Urinary bladder (tissue), 4 donors: Measurements from ENCODE around the gene MAPKAPK2. TPM values are rescaled to one million over a fixed set of nuclear protein-coding genes. Genes with fewer than 3 reads are reported as not detected.

ENCODE experiments used
- DNase-seq: peaks from one replicate; pipeline ENCODE4 v3.0.0-alpha.2; 2015; ENCODE audit errors: extremely low spot score
- H3K27ac ChIP-seq: one replicate; pipeline ENCODE4 v1.5.1; 2013; ENCODE audit warnings: low read depth, mild to moderate bottlenecking, moderate library complexity
- H3K36me3 ChIP-seq: one replicate; pipeline ENCODE4 v1.6.1; 2013; ENCODE audit warnings: mild to moderate bottlenecking, moderate library complexity; ENCODE audit not compliant: insufficient read depth
- H3K4me1 ChIP-seq: one replicate; pipeline ENCODE4 v1.6.1; 2013; ENCODE audit warnings: mild to moderate bottlenecking, moderate library complexity; ENCODE audit not compliant: insufficient read depth
- H3K4me3 ChIP-seq: one replicate; pipeline ENCODE4 v1.5.1; 2013; ENCODE audit warnings: low read depth, low read length
- WGBS: extraction: QIAGEN DNeasy Blood & Tissue Kit; methylation state at CpG from one replicate; pipeline ENCODE4 v1.1.7; 2013; 5-methylcytosine and 5-hydroxymethylcytosine counted together
- polyA plus RNA-seq: library from polyadenylated mRNA; stranded (reverse); fragments of 200-250 nt; gene quantifications from one replicate; pipeline ENCODE4 v1.2.3, GENCODE V29; 2013
- total RNA-seq: library from RNA; depleted of rRNA; stranded (reverse); fragments of >200 nt; gene quantifications from one replicate; pipeline ENCODE4 v1.2.3, GENCODE V29; 2014
- donor health status: healthy with polysubstance abuse.
- donor health status: healthy.

The MAPKAPK2 gene
- total and polyA plus RNA-seq, 2 donors = 20.4 to 49.5 TPM

DNA sequence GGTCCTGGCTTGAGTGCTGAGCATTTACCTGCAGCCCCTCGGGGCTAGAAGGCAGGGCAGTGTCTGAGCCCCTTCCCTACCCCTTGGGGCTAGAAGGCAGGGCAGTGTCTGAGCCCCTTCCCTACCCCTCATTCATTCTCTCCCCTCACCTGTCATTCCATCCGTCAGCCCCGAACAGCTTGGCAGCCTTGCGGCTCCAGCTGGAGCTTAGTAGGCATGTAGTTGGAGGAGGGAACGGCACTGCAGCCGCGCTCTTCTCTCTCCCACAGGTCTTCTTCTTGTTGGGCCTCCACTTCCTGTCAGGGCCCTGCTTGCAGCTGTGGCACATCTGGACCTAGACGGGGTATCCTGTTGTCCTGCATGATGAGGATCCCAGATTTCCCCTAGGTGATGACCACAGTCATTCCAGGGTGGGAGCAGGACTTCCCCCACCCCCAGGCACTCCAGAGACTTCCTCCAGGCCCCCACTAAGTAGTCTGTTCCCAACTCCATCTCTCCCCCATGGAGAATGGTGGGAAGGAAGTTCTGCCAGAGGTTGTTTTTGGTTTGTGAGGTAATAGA lies 22.2 kb downstream of the MAPKAPK2 start:
- Histone ChIP-seq H3K4me1 (peaks cover 7% of the 10 kb centered on the region), H3K4me3 (no peak overlapping the region), H3K36me3 (no peaks in the 10 kb centered on the region), H3K27ac (peak overlapping the region; percentile 51)
- DNase-seq = no peak
- 60% methylated on average over 8 of the region's 8 CpGs for WGBS

DNA sequence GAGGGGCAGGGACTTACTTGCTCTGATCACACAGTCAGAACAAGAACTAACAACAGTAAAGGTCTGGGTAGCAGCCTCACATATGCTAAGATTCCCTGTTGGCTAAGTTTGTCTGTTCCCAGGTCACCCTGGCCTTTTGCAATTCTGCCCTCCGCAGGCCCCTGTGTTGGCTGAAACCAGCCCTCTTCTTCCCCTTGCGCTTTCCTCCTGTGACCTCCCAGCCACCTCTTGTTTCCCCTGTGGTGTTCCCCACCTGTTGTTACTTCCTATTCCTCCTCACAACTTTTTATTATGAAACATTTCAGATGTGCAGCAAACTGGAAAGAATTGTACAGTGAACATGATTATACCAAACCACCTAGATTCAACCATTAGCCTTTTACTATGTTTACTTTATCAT lies 23.4 kb downstream of the MAPKAPK2 start:
- Histone ChIP-seq H3K4me1 (peaks cover 7% of the 10 kb centered on the region), H3K27ac (no peak overlapping the region), H3K4me3 (no peak overlapping the region), H3K36me3 (no peaks in the 10 kb centered on the region)
- DNase-seq = no peak
- 65% methylated on average over 2 of the region's 2 CpGs for whole genome bisulfite sequencing

DNA sequence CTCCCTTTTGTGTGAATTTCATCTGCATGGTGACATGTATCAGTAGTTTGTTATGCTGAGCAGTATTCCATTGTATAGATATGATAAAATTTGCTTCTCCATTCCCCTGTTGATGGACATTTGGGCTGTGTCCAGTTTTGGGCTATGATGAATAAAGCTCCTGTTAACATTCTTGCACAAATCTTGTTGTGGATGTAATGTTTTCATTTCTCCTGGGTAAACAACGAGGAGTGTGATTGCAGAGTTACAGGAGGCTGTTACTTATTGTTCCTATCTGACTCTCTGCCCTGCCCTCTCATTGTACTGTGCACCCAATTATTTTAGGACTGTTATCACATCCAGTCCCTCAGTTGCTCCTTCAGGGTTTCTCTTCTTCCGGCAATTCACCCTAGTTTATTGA lies 24.2 kb downstream of the MAPKAPK2 start:
- H3K4me1 ChIP-seq = peaks cover 7% of the 10 kb centered on the region
- H3K36me3 ChIP-seq = no peaks in the 10 kb centered on the region
- no peak overlapping the region for H3K27ac ChIP-seq
- 76% methylated on average over 2 of the region's 2 CpGs for WGBS
- no peak for DNase-seq
- no peak overlapping the region for H3K4me3 ChIP-seq

DNA sequence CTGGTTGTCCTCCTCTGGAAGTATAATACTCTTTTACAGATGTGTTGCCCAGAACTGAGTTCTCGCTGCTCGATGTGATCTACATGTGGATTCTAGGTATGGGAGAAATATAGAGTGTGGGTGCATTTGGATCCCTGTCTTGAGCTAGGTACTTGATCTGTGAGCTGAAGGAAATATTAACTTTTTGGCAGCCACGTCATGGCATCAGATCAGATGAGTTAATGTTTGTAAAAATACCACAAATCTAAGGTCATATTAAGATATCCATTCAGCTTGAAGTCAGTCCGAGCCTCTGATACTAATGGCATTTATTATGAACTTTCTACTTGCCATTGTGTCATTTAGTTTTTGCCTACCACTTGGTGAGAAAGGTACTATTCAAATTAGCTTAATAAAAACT lies 24.6 kb downstream of the MAPKAPK2 start:
- no peak overlapping the region for H3K4me3 ChIP-seq
- H3K4me1 ChIP-seq = peaks cover 7% of the 10 kb centered on the region
- 70% methylated on average over 4 of the region's 4 CpGs for WGBS
- H3K27ac ChIP-seq = no peak overlapping the region
- no peak for DNase-seq
- no peaks in the 10 kb centered on the region for H3K36me3 ChIP-seq

DNA sequence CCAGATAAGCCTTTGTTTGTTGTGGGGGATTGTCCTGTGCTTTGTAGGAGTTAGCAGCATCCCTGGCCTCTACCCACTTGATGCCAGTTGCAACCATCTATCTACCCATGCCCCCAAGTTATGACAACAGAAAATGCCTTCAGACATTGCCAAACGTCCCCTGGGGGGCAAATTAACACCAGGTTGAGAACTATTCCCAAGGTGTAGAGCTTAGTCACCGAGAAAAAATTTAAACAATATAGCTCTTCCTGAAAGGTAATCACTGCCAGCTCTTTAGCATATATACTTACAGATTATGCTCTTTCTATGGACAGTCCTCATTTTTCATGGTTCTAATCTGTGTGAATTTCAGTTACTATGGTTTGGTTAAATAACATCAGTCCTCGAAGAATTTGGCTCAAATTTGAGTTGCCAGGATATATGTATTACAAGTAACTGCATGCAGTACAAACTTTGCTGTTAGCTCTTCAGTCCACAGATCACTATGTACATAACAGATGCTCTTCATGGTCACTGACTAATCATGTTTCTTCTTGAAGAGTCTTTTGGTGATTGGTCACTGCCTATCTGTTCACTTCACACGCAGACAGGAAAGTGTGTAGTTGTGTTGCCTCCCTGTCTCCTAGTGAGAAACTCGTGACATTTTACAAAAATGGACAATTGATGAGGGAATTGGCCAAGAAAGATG lies 25.2 kb downstream of the MAPKAPK2 start:
- H3K4me1 ChIP-seq = peaks cover 7% of the 10 kb centered on the region
- 65% methylated on average over 5 of the region's 5 CpGs for WGBS
- no peak overlapping the region for H3K4me3 ChIP-seq
- H3K36me3 ChIP-seq = no peaks in the 10 kb centered on the region
- H3K27ac ChIP-seq = no peak overlapping the region
- no peak for DNase-seq

DNA sequence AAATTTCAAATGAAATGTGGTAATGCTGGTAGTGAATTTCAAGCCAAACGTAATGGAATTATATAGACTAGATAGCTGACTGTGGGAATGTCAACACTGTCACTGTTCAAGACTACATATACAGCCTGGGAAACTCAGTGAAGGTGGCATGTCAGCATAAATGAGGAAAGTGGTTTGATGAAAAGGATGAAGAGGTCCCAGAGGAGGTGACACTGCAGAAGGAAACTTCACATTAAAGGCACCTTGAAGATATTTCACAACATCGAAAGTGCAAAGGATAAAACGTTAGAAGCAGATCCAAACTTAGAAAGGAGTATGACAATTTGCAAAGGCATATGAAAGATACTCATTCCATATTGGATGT lies 25.7 kb downstream of the MAPKAPK2 start:
- H3K27ac ChIP-seq = no peak overlapping the region
- no peak overlapping the region for H3K4me3 ChIP-seq
- no peaks in the 10 kb centered on the region for H3K36me3 ChIP-seq
- DNase-seq = no peak
- 64% methylated on average over 3 of the region's 3 CpGs for WGBS
- H3K4me1 ChIP-seq = peaks cover 9% of the 10 kb centered on the region

DNA sequence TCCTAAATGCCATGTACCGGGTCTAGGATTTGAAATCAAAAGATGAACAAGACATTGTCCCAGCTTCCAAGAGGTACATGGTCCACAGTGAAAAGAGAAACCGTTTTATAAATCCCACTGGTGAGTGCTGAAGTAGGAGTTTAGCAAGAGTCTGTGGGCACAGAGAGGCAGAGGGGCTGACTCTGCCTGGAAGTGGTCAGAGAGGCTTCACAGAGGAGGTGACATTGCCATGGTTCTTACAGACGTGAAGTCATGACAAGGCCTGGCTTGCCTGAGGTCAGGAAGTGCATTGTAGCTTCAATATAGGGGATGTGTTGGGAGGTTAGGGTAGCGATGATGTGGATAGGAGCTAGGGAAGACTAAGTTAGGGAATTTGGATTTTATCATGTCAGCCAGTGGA lies 28.4 kb downstream of the MAPKAPK2 start:
- no peak for DNase-seq
- WGBS = 91% methylated on average over 4 of the region's 4 CpGs
- peaks cover 9% of the 10 kb centered on the region for H3K4me1 ChIP-seq

DNA sequence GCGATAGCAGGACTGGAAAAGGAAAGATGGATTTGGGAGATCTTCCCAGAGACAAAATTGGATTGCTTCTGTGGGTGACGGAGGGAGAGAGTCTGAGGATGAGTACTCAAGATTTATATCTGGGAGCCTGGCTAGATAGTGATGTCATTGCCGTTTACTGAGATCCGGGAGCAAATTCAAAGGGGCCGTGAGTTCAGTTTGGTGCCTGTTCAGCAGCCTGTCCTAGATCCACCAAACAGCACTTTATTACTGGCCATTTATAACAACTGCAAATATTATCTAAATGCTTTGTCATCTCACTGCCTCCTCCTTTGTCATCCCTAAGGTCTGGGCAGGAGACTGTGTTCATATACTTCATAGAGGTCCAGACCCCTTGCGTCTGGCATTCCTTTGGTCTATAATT lies 29.2 kb downstream of the MAPKAPK2 start:
- H3K4me1 ChIP-seq = peaks cover 7% of the 10 kb centered on the region
- no peak overlapping the region for H3K27ac ChIP-seq
- H3K36me3 ChIP-seq = no peaks in the 10 kb centered on the region
- no peak overlapping the region for H3K4me3 ChIP-seq
- no peak for DNase-seq
- 30% methylated on average over 6 of the region's 6 CpGs for WGBS

More for the DNA sequence above, 28.4 kb downstream of the MAPKAPK2 start:
- Histone ChIP-seq H3K27ac (no peak overlapping the region), H3K4me3 (no peak overlapping the region), H3K36me3 (no peaks in the 10 kb centered on the region)

DNA sequence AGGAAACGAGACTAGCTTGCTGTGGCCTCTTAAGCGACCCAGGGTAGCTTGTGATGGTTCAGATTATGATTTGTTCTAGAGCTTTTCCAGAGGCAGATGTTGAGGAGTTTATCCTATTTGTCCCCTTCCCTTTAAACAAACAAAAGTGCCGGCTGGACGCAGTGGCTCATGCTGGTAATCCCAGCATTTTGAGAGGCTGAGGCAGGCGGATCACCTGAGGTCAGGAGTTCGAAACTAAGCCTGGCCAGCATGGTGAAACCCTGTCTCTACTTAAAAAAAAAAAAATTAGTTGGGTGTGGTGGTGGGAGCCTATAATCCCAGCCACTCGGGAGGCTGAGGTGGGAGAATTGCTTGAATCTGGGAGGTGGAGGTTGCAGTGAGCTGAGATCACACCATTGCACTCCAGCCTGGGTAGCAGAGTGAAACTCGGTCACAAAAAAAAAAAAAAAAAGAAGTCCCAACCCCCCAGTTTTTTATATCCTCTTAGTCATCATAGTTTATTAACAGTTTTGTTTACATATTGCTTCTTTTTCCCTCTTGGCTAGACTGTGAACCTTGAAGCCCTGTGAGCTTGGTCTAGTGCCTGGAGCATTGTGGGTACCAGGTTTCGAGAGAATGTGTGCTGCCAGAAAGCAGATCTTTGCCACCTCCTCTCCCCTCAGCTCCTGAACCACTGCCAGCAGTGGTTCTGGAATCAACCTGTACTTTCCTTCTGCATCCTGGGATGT lies 29.8 kb downstream of the MAPKAPK2 start:
- peaks cover 4% of the 10 kb centered on the region for H3K4me1 ChIP-seq
- no peak overlapping the region for H3K4me3 ChIP-seq
- 34% methylated on average over 9 of the region's 9 CpGs for WGBS
- no peak for DNase-seq
- H3K27ac ChIP-seq = peak overlapping the region; percentile 66
- H3K36me3 ChIP-seq = no peaks in the 10 kb centered on the region

DNA sequence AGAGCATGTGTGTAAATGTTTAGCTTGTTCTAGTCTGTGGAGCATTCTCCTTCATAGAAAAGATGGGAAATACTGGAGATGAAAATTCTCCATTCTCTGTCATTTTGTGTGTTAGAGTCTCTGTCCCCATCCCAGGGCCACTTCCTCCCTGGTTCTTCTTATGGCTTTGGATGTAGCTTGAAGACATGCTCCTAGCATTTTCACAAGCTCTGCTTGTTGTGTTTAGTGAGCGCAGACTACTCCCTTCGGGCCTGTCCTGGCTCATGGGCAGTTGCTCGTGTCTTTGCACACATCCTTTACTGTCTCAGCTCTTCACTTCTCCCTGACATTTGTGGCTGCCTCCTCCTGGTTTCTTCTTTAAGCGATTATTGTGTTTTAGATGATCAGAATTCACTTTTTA lies 30.4 kb downstream of the MAPKAPK2 start:
- WGBS = 73% methylated on average over 4 of the region's 4 CpGs
- H3K36me3 ChIP-seq = no peaks in the 10 kb centered on the region
- H3K4me1 ChIP-seq = peaks cover 4% of the 10 kb centered on the region
- peak overlapping the region; percentile 68 for H3K27ac ChIP-seq
- no peak overlapping the region for H3K4me3 ChIP-seq
- no peak for DNase-seq

DNA sequence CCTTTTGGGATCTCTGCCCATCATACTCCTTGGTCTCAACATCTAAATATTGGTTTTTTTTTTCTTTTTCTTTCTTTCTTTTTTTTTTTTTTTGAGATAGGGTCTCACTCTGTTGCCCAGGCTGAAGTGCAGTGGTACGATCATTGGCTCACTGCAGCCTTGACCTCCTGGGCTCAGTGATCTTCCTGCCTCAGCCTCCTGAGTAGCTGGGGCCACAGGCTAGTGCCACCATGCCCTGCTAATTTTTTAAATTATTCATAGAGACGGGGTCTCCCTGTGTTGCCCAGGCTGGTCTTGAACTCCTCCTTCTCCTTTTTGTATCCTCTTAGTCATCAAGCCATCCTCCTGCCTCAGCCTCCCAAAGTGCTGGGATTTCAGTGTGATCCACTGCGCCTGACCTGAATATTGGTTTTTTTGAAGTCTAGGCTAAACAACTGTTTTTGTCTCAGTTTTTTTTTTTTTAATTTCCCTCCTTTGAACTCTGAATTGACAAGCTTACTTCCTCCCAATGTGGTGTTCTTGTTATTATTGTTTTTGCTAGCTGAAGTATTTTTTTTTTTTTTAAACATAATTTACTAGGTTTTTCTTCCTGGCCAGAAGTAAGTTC lies 30.9 kb downstream of the MAPKAPK2 start:
- Histone ChIP-seq H3K27ac (peak overlapping the region; percentile 68), H3K36me3 (no peaks in the 10 kb centered on the region), H3K4me1 (peaks cover 4% of the 10 kb centered on the region), H3K4me3 (no peak overlapping the region)
- no peak for DNase-seq
- 91% methylated on average over 3 of the region's 3 CpGs for WGBS

DNA sequence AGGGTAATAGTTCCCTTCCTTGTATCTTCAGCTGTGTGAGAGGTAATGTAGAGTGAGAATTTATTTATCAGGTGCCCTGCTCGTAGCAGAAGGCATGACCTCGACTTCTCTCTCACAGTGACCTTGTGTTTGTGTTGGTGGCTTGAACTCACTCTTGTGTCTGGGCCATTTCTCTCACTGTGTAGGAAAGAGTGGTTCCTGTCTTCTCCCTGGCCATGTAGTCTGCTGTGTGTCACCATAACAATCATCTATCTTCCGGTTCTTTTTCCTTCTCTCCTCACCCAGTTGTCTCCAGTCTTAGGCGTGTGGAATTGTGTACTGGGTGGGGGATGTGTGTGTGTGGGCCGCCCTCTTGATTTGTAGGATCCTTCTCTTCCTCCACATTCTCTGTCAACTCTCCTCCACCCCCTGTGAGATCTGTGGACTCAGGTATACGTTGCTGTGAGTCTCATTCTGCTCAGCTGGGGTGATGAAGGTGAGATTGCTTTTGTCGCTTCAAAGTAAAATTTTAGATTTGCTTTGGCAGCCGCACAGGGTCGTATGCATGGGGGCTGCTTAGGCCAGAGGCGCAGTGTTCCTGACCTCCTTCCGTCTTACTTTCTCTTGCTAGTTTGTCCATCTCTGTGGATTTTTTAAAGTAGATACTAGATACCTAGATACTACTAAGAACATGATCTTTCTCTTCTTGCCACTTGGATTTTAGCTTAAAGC lies 31.6 kb downstream of the MAPKAPK2 start:
- Histone ChIP-seq H3K36me3 (no peaks in the 10 kb centered on the region), H3K27ac (no peak overlapping the region)
- WGBS = 87% methylated on average over 11 of the region's 11 CpGs

DNA sequence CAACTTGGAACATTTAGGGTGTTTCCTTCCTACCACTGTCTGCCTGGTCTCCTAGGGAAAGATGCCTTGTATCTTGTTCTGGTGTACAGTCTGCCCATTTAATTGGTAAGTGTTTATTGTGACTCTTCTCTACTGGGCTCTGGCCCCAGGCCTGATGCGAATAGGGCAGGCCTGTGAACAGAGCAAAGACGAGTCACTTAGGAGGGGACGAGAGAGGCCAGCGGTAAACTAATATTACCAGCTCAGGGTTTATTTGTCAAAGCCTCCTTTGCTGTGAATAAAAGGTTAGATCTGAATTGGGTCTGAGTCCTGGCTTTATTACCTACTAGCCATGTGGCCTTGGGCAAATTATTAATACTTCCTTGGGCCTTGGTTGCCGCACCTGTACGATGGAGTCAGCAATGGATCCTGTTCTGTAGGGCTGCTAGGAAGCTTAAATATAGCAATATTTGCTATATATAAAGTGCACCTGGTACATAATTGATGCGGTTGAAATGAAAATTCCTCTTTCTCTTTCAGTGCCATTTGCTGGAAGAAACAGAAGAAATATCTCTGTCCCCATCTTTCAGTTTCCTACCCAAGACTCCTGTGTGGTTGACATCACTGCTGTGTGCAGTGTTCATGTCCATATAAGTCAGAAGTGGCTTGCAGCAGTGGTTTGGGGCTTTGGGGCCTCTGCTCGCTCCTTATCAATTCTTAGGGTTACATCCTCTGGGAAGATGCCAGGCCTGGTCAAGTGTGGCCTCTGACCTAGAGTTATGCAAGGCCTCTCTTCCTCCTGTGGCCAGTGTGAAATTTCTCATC lies 32.4 kb downstream of the MAPKAPK2 start:
- Histone ChIP-seq H3K27ac (no peak overlapping the region), H3K4me3 (no peak overlapping the region), H3K4me1 (peaks cover 4% of the 10 kb centered on the region), H3K36me3 (no peaks in the 10 kb centered on the region)
- WGBS = 75% methylated on average over 8 of the region's 8 CpGs
- no peak for DNase-seq

More for the DNA sequence above, 31.6 kb downstream of the MAPKAPK2 start:
- H3K4me1 ChIP-seq = peaks cover 4% of the 10 kb centered on the region
- no peak overlapping the region for H3K4me3 ChIP-seq
- no peak for DNase-seq
